ENCODE measurements around the gene HRH3. TPM values are rescaled to one million over a fixed set of nuclear protein-coding genes. Genes with fewer than 3 reads are reported as not detected.

The HRH3 gene
- total RNA-seq, 1 experiment from 2014 or later, result 1.8 TPM

GRCh38 chr20:62205618-62206387 is 14.3 kb downstream of the HRH3 start:
- H4K5ac ChIP-seq (ENCODE audit: insufficient read length, low read depth, low read length), result no peak overlapping the region
- no peak overlapping the region for H3T11ph ChIP-seq (ENCODE audit: low read length)
- H4K91ac ChIP-seq (ENCODE audit: insufficient read length, low read depth, low read length), result no peak overlapping the region
- no peak for DNase-seq
- no peak overlapping the region for H3K56ac ChIP-seq (ENCODE audit: insufficient read length, low read depth, low read length)
- H3K14ac ChIP-seq (ENCODE audit: insufficient read depth, low read length), result no peak overlapping the region; the same call in 1 of the 2 replicates
- H3K23me2 ChIP-seq (ENCODE audit: insufficient read length, low read depth, low read length, poor library complexity, severe bottlenecking), result no peaks in the 10 kb centered on the region
- H3K4ac ChIP-seq (ENCODE audit: low read depth, low read length), result no peak overlapping the region
- H3K9me3 ChIP-seq (ENCODE audit: control insufficient read depth, low read depth, low read length), result no peaks in the 10 kb centered on the region
- no peaks in the 10 kb centered on the region for H3K79me2 ChIP-seq (ENCODE audit: insufficient read depth, low read length)
- no peak overlapping the region for H3K18ac ChIP-seq (ENCODE audit: insufficient read length, low read depth, low read length)
- Mint-ChIP-seq H3K4me3 (no peak overlapping the region), H3K36me3 (ENCODE audit: insufficient read depth in 1 of 3, low read depth in 3 of 3) (peaks cover 8 to 24% (median 22%) of the 10 kb centered on the region in 3 experiments; a peak in 6 of 7 replicates), H3K9me3 (no peaks in the 10 kb centered on the region), H3K27me3 (ENCODE audit: low read depth) (no peaks in the 10 kb centered on the region), H3K4me1 (peaks cover 4 to 6% of the 10 kb centered on the region in 2 experiments), H3K27ac (peak overlapping the region in 1 of 3 experiments; percentile 87; a peak in 1 of 7 replicates)
- H2BK20ac ChIP-seq (ENCODE audit: low read depth, low read length, poor library complexity, severe bottlenecking), result no peak overlapping the region
- no peak overlapping the region for H4K8ac ChIP-seq (replicated peaks; ENCODE audit: insufficient read length, low read depth, low read length)
- H2AK5ac ChIP-seq (ENCODE audit: insufficient read length, low read length), result no peak overlapping the region
- no CpG with 5 or more reads among the region's 38 CpGs for WGBS (ENCODE audit: extremely low coverage, insufficient read length, low lambda C conversion rate)
- no peak overlapping the region for H3K9ac ChIP-seq (ENCODE audit: extremely low read depth, insufficient read length, low read length)
- H3K79me1 ChIP-seq (ENCODE audit: insufficient read depth, low read depth, low read length, poor library complexity, severe bottlenecking), result no peaks in the 10 kb centered on the region
- H2BK12ac ChIP-seq (ENCODE audit: insufficient read length, low read depth, low read length), result no peak overlapping the region
- no peak for TF ChIP-seq CTCF (conservative IDR thresholded peaks at IDR 0.05)
- H2BK120ac ChIP-seq (ENCODE audit: low read depth, low read length, poor library complexity, severe bottlenecking), result no peak overlapping the region
- no peak overlapping the region for H3K4me2 ChIP-seq (ENCODE audit: insufficient read depth, insufficient read length, low read length)
- no peaks in the 10 kb centered on the region for H4K20me1 ChIP-seq (ENCODE audit: control insufficient read depth, insufficient read depth, insufficient read length)
- H2BK5ac ChIP-seq (ENCODE audit: insufficient read length, low read length), result no peak overlapping the region
- no peak overlapping the region for H3K23ac ChIP-seq (ENCODE audit: insufficient read length, low read depth, low read length)
- H3K27me3 ChIP-seq (ENCODE audit: insufficient read depth, low read length), result no peaks in the 10 kb centered on the region
- no peak overlapping the region for H2BK15ac ChIP-seq (ENCODE audit: low read depth, low read length)
- H3K27ac ChIP-seq (ENCODE audit: insufficient read length, low read depth, low read length), result no peak overlapping the region
- no peaks in the 10 kb centered on the region for H3K4me1 ChIP-seq (ENCODE audit: insufficient read depth, low read length)
- H2AFZ ChIP-seq (ENCODE audit: low read length), result no peak overlapping the region
